Fibroblast of the aortic adventitia (primary cell): ENCODE results near the gene ANKRD52. TPM values are rescaled to one million over a fixed set of nuclear protein-coding genes. Genes with fewer than 3 reads are reported as not detected.

Experiments used
- DNase-seq: peaks from one replicate; pipeline ENCODE4 v3.0.0-alpha.2; 2010; ENCODE audit warnings: low read depth
- H3K4me3 ChIP-seq: 2 replicates; pipeline ENCODE4 v1.5.1; 2011; ENCODE audit warnings: low read depth, mild to moderate bottlenecking, control low read depth, low read length, moderate library complexity
- CTCF ChIP-seq: IDR thresholded peaks from 2 replicates; pipeline ENCODE4 v1.5.1; 2011; ENCODE audit warnings: mild to moderate bottlenecking, low read length, control low read depth, inconsistent platforms; ENCODE audit not compliant: insufficient read depth
- total RNA-seq: library from RNA; depleted of rRNA; stranded (reverse); fragments of >200 nt; gene quantifications from 2 replicates; pipeline ENCODE4 v1.2.3, GENCODE V29; 2012; ENCODE audit warnings: low replicate concordance

The ANKRD52 gene
- total RNA-seq, 1 donor: 20.0 TPM

- no peak overlapping the region for H3K4me3 ChIP-seq
- no peak for DNase-seq
- TF ChIP-seq CTCF: no peak
Measured at GRCh38 chr12:56253091-56253490, 5.1 kb downstream of the ANKRD52 start.

GRCh38 chr12:56252649-56253048, 5.5 kb downstream of the ANKRD52 start:
- no peak overlapping the region for H3K4me3 ChIP-seq
- no peak for TF ChIP-seq CTCF
- no peak for DNase-seq

- no peak for TF ChIP-seq CTCF
- DNase-seq: no peak
- no peak overlapping the region for H3K4me3 ChIP-seq
Measured at GRCh38 chr12:56248711-56249110, 9.5 kb downstream of the ANKRD52 start.

- DNase-seq: no peak
- H3K4me3 ChIP-seq: no peak overlapping the region
- TF ChIP-seq CTCF: no peak
Measured at GRCh38 chr12:56247923-56248322, 10.3 kb downstream of the ANKRD52 start.

GRCh38 chr12:56244494-56244893, 13.7 kb downstream of the ANKRD52 start:
- no peak for TF ChIP-seq CTCF
- no peak for DNase-seq
- no peak overlapping the region for H3K4me3 ChIP-seq

- DNase-seq: no peak
- no peak for TF ChIP-seq CTCF
- H3K4me3 ChIP-seq: no peak overlapping the region
Measured at GRCh38 chr12:56243731-56244181, 14.4 kb downstream of the ANKRD52 start.

GRCh38 chr12:56242986-56243385, 15.2 kb downstream of the ANKRD52 start:
- TF ChIP-seq CTCF: no peak

More at GRCh38 chr12:56242986-56243385, 15.2 kb downstream of the ANKRD52 start:
- DNase-seq: no peak
- H3K4me3 ChIP-seq: no peak overlapping the region
